ENCODE results near the gene POC1B. TPM values are rescaled to one million over a fixed set of nuclear protein-coding genes. Genes with fewer than 3 reads are reported as not detected.
A peak's percentile ranks its signal among the peaks of the same experiment; 100 is the strongest.

Gene POC1B
- total and polyA plus RNA-seq, 8 donors: 19.5 to 27.8 (median 23.1) TPM

DNA sequence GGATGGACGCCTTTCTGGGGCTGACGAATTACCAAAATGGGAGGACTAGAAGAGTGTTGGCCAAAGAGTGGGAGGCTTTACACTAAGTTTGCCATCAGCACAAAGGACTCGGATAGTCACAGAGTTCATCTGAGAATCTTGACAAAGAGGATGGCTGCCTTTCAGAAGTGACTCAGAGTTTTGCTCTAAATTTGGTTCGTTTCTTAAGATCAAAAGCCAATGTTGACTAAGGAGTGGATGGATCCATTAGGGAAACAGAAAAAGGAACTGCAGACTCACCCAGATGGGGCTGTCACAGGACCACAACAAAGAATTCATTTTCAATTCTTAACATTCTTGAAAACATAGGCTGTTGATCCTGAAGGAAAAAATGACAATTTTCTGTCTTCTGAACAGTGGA lies 92.2 kb downstream of the POC1B start:
- DNase-seq (no peak), ATAC-seq (no peak)
- intact Hi-C loops (cut with DNase I): no loop called here
- peaks cover 0 to 17% of the 10 kb centered on the region in 2 donors for H3K4me1 ChIP-seq
- no peaks in the 10 kb centered on the region for H3K27me3 ChIP-seq
- no peaks in the 10 kb centered on the region for H3K9me3 ChIP-seq
- H3K36me3 ChIP-seq: no peaks in the 10 kb centered on the region
- H3K4me3 ChIP-seq: no peak overlapping the region
- H3K27ac ChIP-seq: no peak overlapping the region
- no peak for TF ChIP-seq CTCF (IDR thresholded peaks at IDR 0.05)

DNA sequence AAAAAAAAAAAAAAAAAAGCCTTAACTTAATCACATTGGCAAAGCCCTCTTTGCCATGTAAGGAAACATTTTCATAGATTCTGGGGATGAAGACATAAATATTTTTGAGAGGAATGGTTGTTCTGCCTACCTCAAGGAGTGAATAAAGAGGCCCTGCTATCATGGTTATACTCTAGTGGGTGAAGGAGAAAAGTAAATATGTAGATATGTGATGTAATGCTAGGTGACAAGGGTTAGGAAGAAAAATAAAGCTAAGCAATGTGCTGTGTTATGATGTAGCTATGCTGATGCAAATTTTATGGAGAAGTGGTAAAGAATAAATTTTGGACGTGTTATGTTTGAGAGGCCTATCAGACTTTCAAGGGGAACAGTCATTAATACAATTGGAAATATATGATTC lies 93.5 kb downstream of the POC1B start:
- intact Hi-C loops (cut with DNase I): no loop called here
- H3K27me3 ChIP-seq: no peaks in the 10 kb centered on the region

GRCh38 chr12:89429528-89429927 lies 96.3 kb downstream of the POC1B start:
- ATAC-seq (no peak), DNase-seq (no peak)
- H3K27me3 ChIP-seq: no peaks in the 10 kb centered on the region
- no peaks in the 10 kb centered on the region for H3K36me3 ChIP-seq
- H3K4me1 ChIP-seq: peaks cover 0 to 12% of the 10 kb centered on the region in 2 donors
- no peaks in the 10 kb centered on the region for H3K9me3 ChIP-seq
- H3K27ac ChIP-seq: no peak overlapping the region
- no peak for TF ChIP-seq CTCF (IDR thresholded peaks at IDR 0.05)
- intact Hi-C loops (cut with DNase I): no loop called here
- no peak overlapping the region for H3K4me3 ChIP-seq

More for the DNA sequence above, 93.5 kb downstream of the POC1B start:
- ATAC-seq (peak; percentile 79), DNase-seq (no peak)
- Histone ChIP-seq H3K4me1 (peaks cover 0 to 25% of the 10 kb centered on the region in 2 donors), H3K27ac (no peak overlapping the region), H3K4me3 (no peak overlapping the region), H3K36me3 (no peaks in the 10 kb centered on the region), H3K9me3 (no peaks in the 10 kb centered on the region)
- TF ChIP-seq CTCF (IDR thresholded peaks at IDR 0.05): no peak

GRCh38 chr12:89427508-89428156 lies 98.2 kb downstream of the POC1B start:
- peak; percentile 66 for ATAC-seq
- Histone ChIP-seq H3K9me3 (no peaks in the 10 kb centered on the region), H3K4me3 (no peak overlapping the region), H3K36me3 (no peaks in the 10 kb centered on the region), H3K27ac (peak overlapping the region in 1 of 2 donors; percentile 57), H3K4me1 (peaks cover 0 to 18% of the 10 kb centered on the region in 2 donors), H3K27me3 (no peaks in the 10 kb centered on the region)
- no peak for TF ChIP-seq CTCF (IDR thresholded peaks at IDR 0.05)
- intact Hi-C loops (cut with DNase I): no loop called here
- no peak for DNase-seq

- no peaks in the 10 kb centered on the region for H3K27me3 ChIP-seq
- no peak overlapping the region for H3K27ac ChIP-seq
- H3K9me3 ChIP-seq: no peaks in the 10 kb centered on the region
- no peak for TF ChIP-seq CTCF (IDR thresholded peaks at IDR 0.05)
- ATAC-seq (no peak), DNase-seq (no peak)
- H3K4me1 ChIP-seq: peaks cover 0 to 18% of the 10 kb centered on the region in 2 donors
- H3K36me3 ChIP-seq: no peaks in the 10 kb centered on the region
- H3K4me3 ChIP-seq: no peak overlapping the region
- intact Hi-C loops (cut with DNase I): no loop called here
These were observed 101.0 kb downstream of the POC1B start for GRCh38 chr12:89424846-89425245.

Data from left lung (tissue), 10 donors.